ENCODE data around the gene CALML4. TPM values are rescaled to one million over a fixed set of nuclear protein-coding genes. Genes with fewer than 3 reads are reported as not detected.
"Not testable (repeated sequence)": the region's sequence is repeated elsewhere in the genome, so short reads cannot be mapped to it uniquely, and the experiment has no call there.

Gene CALML4
- total RNA-seq, 1 experiment from 2014 or later = 6.5 TPM

- DNase-seq (ENCODE audit: low read depth, low spot score) = no peak
- in situ Hi-C loops (cut with HindIII; ENCODE audit: low pct_unique_long_range_greater_than_20kb, low sequenced_read_pairs) = no loop called here
Measured at GRCh38 chr15:68211656-68212320, 6.7 kb upstream of the CALML4 start.

- DNase-seq (ENCODE audit: low read depth, low spot score) = peak; percentile 52
Measured at GRCh38 chr15:68210821-68211655, 5.9 kb upstream of the CALML4 start.

DNA sequence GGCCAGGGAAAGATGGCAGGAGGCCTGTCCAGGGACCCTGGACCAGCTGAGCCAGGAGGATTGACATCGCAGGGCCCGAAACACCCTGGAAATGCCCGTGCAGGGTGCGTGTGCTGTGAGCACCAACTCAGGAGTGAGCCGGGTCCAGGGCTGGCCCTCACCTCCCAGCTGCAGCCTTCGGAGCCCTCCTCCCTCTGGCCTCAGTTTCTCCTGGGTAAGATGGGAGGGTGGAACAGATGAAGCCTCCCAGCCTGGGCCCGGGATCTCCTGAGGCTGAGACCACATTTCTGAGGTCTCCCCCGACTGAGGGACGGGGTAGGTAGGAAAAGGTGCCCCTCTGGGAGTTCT, 5.3 kb upstream of the CALML4 start:
- in situ Hi-C loops (cut with HindIII; ENCODE audit: low pct_unique_long_range_greater_than_20kb, low sequenced_read_pairs) = no loop called here
- no peak for DNase-seq (ENCODE audit: low read depth, low spot score)

More at GRCh38 chr15:68210821-68211655, 5.9 kb upstream of the CALML4 start:
- in situ Hi-C loops (cut with HindIII; ENCODE audit: low pct_unique_long_range_greater_than_20kb, low sequenced_read_pairs) = no loop called here

DNA sequence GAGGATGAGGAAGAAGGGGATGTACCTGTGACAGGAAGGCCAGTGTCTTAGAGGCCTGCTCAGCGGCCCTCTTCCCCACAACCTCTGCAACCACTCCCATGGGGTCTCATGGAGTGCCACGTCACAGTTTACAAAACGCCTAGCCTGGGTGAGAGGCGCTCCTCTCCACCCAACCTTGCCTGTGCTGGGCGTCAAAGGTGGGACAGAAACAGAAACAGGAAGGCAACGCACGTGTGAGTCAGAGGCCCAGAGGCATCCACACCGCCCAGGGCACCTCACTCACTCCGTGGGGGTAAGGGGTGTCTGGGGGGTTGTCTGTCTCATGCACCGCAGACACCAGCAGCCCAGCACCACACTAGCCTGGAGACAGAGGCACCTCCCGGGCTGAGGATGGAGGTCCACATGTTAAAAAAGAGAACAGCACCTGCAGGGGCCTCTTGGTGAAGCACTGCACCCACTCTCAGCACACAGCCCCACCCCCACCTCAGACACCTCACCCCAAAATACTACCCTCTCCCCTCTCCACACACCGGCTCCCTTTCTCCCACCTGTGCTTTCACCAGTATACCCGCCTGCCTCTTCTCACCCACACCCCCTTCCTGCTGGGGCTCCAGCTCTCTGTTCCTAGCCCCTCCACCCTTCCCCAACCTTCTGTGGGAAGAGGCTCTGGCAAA, 4.7 kb upstream of the CALML4 start:
- in situ Hi-C loops (cut with HindIII; ENCODE audit: low pct_unique_long_range_greater_than_20kb, low sequenced_read_pairs) = no loop called here
- DNase-seq (ENCODE audit: low read depth, low spot score) = no peak

- in situ Hi-C loops (cut with HindIII; ENCODE audit: low pct_unique_long_range_greater_than_20kb, low sequenced_read_pairs) = no loop called here
- DNase-seq (ENCODE audit: low read depth, low spot score) = no peak
Measured at GRCh38 chr15:68209272-68209671, 4.1 kb upstream of the CALML4 start.

- in situ Hi-C loops (cut with HindIII; ENCODE audit: low pct_unique_long_range_greater_than_20kb, low sequenced_read_pairs) = no loop called here
- DNase-seq (ENCODE audit: low read depth, low spot score) = no peak
Measured at GRCh38 chr15:68208636-68209240, 3.6 kb upstream of the CALML4 start.

- in situ Hi-C loops (cut with HindIII; ENCODE audit: low pct_unique_long_range_greater_than_20kb, low sequenced_read_pairs) = no loop called here
- DNase-seq (ENCODE audit: low read depth, low spot score) = no peak
Measured at GRCh38 chr15:68208136-68208535, 3.0 kb upstream of the CALML4 start.

- no peak for DNase-seq (ENCODE audit: low read depth, low spot score)
- in situ Hi-C loops (cut with HindIII; ENCODE audit: low pct_unique_long_range_greater_than_20kb, low sequenced_read_pairs) = no loop called here
Measured at GRCh38 chr15:68207176-68207935, 2.2 kb upstream of the CALML4 start.

DNA sequence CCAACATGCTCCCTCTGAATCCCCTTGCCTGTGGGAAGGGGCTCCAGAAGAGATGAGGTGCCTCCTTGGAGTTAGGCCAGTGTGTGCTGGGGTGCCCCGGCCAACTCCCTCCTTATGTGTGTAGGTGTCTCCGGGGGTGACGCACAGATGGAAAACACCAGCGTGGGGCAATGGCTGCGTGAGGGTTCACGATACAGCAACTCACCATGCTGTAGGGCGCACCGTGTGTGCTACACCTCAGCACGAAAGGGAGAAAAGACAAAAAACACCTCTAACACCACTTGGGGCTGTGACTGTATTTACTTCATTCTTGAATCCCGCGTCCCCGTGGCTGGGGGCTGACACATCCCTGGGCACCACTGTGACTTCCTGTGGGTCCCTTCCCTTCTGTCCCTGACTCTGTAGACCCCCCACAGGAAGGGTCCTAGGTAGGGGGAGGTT, 1.6 kb upstream of the CALML4 start:
- DNase-seq (ENCODE audit: low read depth, low spot score) = no peak
- in situ Hi-C loops (cut with HindIII; ENCODE audit: low pct_unique_long_range_greater_than_20kb, low sequenced_read_pairs) = no loop called here

GRCh38 chr15:68205954-68206539, 915 bp upstream of the CALML4 start:
- in situ Hi-C loops (cut with HindIII; ENCODE audit: low pct_unique_long_range_greater_than_20kb, low sequenced_read_pairs) = no loop called here
- DNase-seq (ENCODE audit: low read depth, low spot score) = no peak

- in situ Hi-C loops (cut with HindIII; ENCODE audit: low pct_unique_long_range_greater_than_20kb, low sequenced_read_pairs) = no loop called here
- DNase-seq (ENCODE audit: low read depth, low spot score) = no peak
Measured at GRCh38 chr15:68205558-68205944, 419 bp upstream of the CALML4 start.

- DNase-seq (ENCODE audit: low read depth, low spot score) = no peak
- in situ Hi-C loops (cut with HindIII; ENCODE audit: low pct_unique_long_range_greater_than_20kb, low sequenced_read_pairs) = no loop called here
Measured at GRCh38 chr15:68204361-68204760, 771 bp downstream of the CALML4 start.

GRCh38 chr15:68203956-68204355, 1.2 kb downstream of the CALML4 start:
- in situ Hi-C loops (cut with HindIII; ENCODE audit: low pct_unique_long_range_greater_than_20kb, low sequenced_read_pairs) = no loop called here
- no peak for DNase-seq (ENCODE audit: low read depth, low spot score)

GRCh38 chr15:68203486-68203885, 1.6 kb downstream of the CALML4 start:
- in situ Hi-C loops (cut with HindIII; ENCODE audit: low pct_unique_long_range_greater_than_20kb, low sequenced_read_pairs) = no loop called here

GRCh38 chr15:68202994-68203393, 2.1 kb downstream of the CALML4 start:
- in situ Hi-C loops (cut with HindIII; ENCODE audit: low pct_unique_long_range_greater_than_20kb, low sequenced_read_pairs) = not testable (repeated sequence)

More at GRCh38 chr15:68203486-68203885, 1.6 kb downstream of the CALML4 start:
- no peak for DNase-seq (ENCODE audit: low read depth, low spot score)

DNA sequence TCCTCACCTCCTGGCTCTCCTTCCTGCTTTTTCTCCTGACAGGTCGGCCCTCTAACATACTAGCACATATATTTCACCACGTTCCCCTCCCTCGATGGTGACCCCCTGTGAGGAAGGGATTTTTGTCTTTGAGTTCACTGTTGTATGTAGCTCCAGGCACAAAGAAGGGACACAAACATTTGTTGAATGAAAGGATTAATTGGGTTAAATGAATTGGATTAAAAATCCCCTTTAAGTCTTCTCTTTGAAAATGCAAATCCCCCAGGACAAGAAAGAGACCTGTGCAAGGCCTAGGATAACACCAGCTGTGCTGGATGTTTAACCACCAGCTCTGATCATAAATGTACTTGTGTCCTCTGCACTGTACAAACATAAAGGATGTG, 3.3 kb downstream of the CALML4 start:
- DNase-seq (ENCODE audit: low read depth, low spot score) = no peak
- in situ Hi-C loops (cut with HindIII; ENCODE audit: low pct_unique_long_range_greater_than_20kb, low sequenced_read_pairs) = no loop called here

More at GRCh38 chr15:68202994-68203393, 2.1 kb downstream of the CALML4 start:
- not testable (repeated sequence) for DNase-seq (ENCODE audit: low read depth, low spot score)
